Upper lobe of right lung (tissue), 1 donor: Measurements from ENCODE around the gene STOX2. TPM values are rescaled to one million over a fixed set of nuclear protein-coding genes. Genes with fewer than 3 reads are reported as not detected.
A peak's percentile ranks its signal among the peaks of the same experiment; 100 is the strongest.

Source experiments
- ATAC-seq: fragments of 200-7000 bp; cut with Tn5 transposase; one replicate; pipeline ENCODE4 v1.9.1; 2020; ENCODE audit warnings: mild to moderate bottlenecking, moderate library complexity
- DNase-seq: peaks from one replicate; pipeline ENCODE4 v3.0.0-alpha.2; 2020
- H3K27ac ChIP-seq: fragments of 200-600 bp; one replicate; pipeline ENCODE4 v1.8.0; 2022
- H3K27me3 ChIP-seq: fragments of 200-600 bp; one replicate; pipeline ENCODE4 v1.8.0; 2022; ENCODE audit warnings: mild to moderate bottlenecking
- H3K36me3 ChIP-seq: fragments of 200-600 bp; one replicate; pipeline ENCODE4 v1.8.0; 2022
- H3K4me1 ChIP-seq: fragments of 200-600 bp; one replicate; pipeline ENCODE4 v1.8.0; 2022
- H3K4me3 ChIP-seq: fragments of 200-600 bp; one replicate; pipeline ENCODE4 v1.8.0; 2022; ENCODE audit warnings: mild to moderate bottlenecking
- H3K9me3 ChIP-seq: fragments of 200-600 bp; one replicate; pipeline ENCODE4 v1.8.0; 2022
- intact Hi-C: fragments of 100-400 bp; cut with DNase I; formaldehyde crosslinking; loops from one replicate; pipeline ENCODE4 v1.11.0; 2022
- total RNA-seq: library from RNA; stranded (reverse); fragmentation: NEBNext Ultra II Directional; extraction: Animal tissue kit (Norgen Biotek cat#: 25700); gene quantifications from one replicate; pipeline ENCODE4 v1.2.1, GENCODE V29; 2021
- TF ChIP-seq, protein P1 (sequence below): fragments of 200-600 bp; IDR thresholded peaks from one replicate; pipeline ENCODE4 v1.8.0; 2022; ENCODE audit warnings: antibody characterized with exemption
- donor health status: DM: no; HTN: yes; CAD: no; lungs with severe emphysema.

The STOX2 gene
- total RNA-seq, 1 donor from 2014 or later, result 12.9 TPM

DNA sequence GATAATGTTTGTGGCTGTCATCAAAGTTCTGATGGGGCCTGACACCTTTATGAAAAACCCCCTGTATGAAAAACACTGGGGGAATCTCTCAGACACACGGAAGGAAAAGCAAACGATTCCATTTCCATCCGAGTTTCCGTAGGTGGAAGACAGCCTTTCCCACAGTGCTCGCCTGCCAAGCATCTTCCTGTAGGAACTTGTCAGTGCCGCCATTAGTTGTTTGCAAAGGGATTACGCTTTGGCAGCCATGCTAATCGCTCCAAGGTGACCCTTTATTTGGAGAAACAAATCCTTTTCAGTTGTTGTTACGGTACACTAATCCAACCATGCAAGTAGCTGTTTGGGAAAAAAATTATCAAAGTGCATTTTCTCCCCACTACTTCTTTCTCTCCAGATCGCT, 44.4 kb upstream of the STOX2 start:
- H3K27ac ChIP-seq, result no peak overlapping the region
- H3K4me3 ChIP-seq, result no peak overlapping the region
- ATAC-seq (no peak), DNase-seq (no peak)
- no peaks in the 10 kb centered on the region for H3K9me3 ChIP-seq
- H3K27me3 ChIP-seq, result no peaks in the 10 kb centered on the region
- no peaks in the 10 kb centered on the region for H3K36me3 ChIP-seq
- H3K4me1 ChIP-seq, result no peaks in the 10 kb centered on the region
- intact Hi-C loops, result no loop called here
- TF ChIP-seq, protein P1, sequence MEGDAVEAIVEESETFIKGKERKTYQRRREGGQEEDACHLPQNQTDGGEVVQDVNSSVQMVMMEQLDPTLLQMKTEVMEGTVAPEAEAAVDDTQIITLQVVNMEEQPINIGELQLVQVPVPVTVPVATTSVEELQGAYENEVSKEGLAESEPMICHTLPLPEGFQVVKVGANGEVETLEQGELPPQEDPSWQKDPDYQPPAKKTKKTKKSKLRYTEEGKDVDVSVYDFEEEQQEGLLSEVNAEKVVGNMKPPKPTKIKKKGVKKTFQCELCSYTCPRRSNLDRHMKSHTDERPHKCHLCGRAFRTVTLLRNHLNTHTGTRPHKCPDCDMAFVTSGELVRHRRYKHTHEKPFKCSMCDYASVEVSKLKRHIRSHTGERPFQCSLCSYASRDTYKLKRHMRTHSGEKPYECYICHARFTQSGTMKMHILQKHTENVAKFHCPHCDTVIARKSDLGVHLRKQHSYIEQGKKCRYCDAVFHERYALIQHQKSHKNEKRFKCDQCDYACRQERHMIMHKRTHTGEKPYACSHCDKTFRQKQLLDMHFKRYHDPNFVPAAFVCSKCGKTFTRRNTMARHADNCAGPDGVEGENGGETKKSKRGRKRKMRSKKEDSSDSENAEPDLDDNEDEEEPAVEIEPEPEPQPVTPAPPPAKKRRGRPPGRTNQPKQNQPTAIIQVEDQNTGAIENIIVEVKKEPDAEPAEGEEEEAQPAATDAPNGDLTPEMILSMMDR, result no peak

DNA sequence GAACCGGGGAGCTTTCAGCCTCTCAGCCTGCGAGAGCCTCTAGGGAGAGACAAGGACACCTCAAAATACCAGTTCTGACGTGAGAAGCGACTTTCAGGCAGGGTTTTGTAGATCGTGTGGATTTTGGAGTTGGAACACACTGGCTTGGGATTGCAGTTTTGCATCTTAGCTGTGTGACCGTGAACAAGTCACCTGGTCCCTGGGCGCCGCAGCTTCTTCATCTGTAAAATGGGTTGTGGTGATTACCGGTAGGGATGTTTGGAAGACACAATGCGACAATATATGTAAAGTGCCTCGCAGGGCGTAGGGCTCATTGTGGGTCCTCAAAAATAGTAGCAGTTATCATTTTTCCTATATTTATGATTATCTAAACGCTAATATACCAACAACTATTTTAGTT, 43.7 kb upstream of the STOX2 start:
- ATAC-seq (no peak), DNase-seq (no peak)
- Histone ChIP-seq H3K36me3 (no peaks in the 10 kb centered on the region), H3K27ac (no peak overlapping the region), H3K4me3 (no peak overlapping the region), H3K9me3 (no peaks in the 10 kb centered on the region), H3K4me1 (no peaks in the 10 kb centered on the region), H3K27me3 (no peaks in the 10 kb centered on the region)
- intact Hi-C loops, result no loop called here
- TF ChIP-seq, protein P1, result no peak

DNA sequence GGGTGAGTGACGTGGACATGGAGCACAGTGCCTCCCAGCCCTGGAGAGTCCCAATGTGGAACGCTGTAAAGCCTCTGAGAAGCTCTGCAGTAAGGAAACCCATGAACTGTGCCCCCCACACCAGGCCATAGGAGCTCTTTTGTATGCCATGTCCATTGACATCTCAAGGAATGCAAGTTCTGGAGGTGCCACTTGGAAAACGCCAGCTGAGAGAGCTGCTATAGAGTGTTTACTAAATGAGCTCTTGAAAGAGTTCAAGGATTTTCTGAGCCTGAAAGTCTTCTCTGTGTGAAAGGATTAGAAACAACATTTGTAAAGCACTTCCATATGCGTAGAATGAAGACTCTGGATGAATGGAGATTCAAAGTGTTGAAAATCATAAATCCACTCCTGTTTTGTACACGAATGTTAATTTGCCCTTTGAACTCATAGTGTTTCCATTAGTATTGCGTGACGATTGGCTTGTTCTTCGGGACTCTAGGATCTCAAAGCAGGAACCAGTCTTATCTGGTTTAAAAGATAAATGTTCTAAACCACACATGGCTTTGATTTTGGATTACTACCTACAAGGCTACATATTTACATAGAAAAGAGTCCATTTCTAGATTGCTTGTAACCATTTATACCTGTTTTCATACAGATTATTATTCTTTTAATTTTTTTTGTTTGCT, 41.8 kb upstream of the STOX2 start:
- H3K9me3 ChIP-seq, result no peaks in the 10 kb centered on the region
- TF ChIP-seq, protein P1, result no peak
- no peaks in the 10 kb centered on the region for H3K27me3 ChIP-seq
- no peak overlapping the region for H3K4me3 ChIP-seq
- no peak overlapping the region for H3K27ac ChIP-seq
- no peaks in the 10 kb centered on the region for H3K36me3 ChIP-seq
- ATAC-seq (peak; percentile 72), DNase-seq (no peak)
- intact Hi-C loops, result no loop called here
- no peaks in the 10 kb centered on the region for H3K4me1 ChIP-seq

DNA sequence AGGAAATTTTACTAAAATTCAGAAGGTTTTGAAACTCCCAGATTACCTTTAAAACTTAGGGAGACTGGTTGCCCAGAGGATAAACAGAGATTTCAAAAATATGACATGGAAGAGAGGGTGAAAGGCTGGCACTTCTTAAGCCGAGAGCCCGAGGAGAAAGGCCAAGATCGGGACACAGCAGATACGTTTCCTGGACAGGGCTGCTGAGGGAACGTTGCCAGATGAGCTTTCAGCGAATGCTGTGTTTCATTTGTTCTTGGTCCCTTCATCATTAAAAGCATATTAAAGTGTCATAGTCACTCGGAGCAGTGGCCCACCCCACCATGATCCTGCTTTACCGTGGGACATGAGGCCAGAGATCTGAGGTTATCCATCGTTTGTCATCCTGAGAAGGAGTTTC, 37.9 kb upstream of the STOX2 start:
- DNase-seq (no peak), ATAC-seq (no peak)
- Histone ChIP-seq H3K4me1 (no peaks in the 10 kb centered on the region), H3K27me3 (no peaks in the 10 kb centered on the region), H3K4me3 (no peak overlapping the region), H3K36me3 (no peaks in the 10 kb centered on the region), H3K9me3 (no peaks in the 10 kb centered on the region), H3K27ac (no peak overlapping the region)
- TF ChIP-seq, protein P1, result no peak
- intact Hi-C loops, result no loop called here

DNA sequence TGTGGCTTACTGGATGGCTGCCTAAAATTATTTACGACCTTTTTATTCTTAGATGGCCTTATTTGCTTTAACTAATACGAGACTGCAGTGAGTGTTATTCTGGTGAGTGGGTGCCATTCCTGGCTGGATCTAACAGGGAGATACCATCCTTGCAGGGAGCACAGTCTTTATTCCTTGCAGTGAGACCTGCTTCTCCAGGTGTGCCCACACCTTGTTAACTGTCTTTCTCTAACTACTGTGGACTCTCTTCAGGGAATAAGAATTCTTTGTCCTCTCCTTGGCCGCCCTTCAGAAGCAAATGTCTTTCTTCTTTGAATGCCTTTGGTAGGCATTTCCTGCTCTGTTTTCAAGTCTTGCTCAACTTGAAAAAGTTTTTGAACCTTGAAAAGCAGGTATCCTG, 34.1 kb upstream of the STOX2 start:
- Histone ChIP-seq H3K4me1 (no peaks in the 10 kb centered on the region), H3K4me3 (no peak overlapping the region), H3K27me3 (no peaks in the 10 kb centered on the region), H3K9me3 (no peaks in the 10 kb centered on the region), H3K27ac (no peak overlapping the region), H3K36me3 (no peaks in the 10 kb centered on the region)
- ATAC-seq (no peak), DNase-seq (no peak)
- intact Hi-C loops, result no loop called here
- TF ChIP-seq, protein P1, result no peak

DNA sequence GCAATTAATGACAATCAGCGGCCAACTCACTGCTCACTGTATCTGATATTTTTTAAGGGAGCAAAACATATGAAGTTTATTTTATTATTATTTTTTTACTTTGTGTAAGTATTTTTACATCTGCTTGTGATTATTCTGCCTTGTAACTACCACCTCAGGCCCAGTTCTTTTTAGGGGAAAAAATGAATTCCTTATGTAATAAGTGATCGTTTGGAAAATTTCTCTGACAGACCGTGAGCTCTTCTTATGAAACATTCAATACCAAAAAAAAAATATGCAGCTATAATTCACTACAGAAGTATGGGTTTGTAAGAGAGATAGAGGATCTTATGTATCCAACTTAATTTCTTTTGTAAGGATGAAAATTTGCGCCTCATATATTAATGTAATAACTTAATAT, 33.5 kb upstream of the STOX2 start:
- no peaks in the 10 kb centered on the region for H3K4me1 ChIP-seq
- H3K27me3 ChIP-seq, result no peaks in the 10 kb centered on the region
- no peak for DNase-seq
- TF ChIP-seq, protein P1, result no peak
- H3K9me3 ChIP-seq, result no peaks in the 10 kb centered on the region
- no peak overlapping the region for H3K27ac ChIP-seq
- intact Hi-C loops, result no loop called here
- no peaks in the 10 kb centered on the region for H3K36me3 ChIP-seq
- no peak overlapping the region for H3K4me3 ChIP-seq
- ATAC-seq, result no peak
